ENCODE results near the gene UBP1.
A peak's percentile ranks its signal among the peaks of the same experiment; 100 is the strongest.

UBP1 gene

DNA sequence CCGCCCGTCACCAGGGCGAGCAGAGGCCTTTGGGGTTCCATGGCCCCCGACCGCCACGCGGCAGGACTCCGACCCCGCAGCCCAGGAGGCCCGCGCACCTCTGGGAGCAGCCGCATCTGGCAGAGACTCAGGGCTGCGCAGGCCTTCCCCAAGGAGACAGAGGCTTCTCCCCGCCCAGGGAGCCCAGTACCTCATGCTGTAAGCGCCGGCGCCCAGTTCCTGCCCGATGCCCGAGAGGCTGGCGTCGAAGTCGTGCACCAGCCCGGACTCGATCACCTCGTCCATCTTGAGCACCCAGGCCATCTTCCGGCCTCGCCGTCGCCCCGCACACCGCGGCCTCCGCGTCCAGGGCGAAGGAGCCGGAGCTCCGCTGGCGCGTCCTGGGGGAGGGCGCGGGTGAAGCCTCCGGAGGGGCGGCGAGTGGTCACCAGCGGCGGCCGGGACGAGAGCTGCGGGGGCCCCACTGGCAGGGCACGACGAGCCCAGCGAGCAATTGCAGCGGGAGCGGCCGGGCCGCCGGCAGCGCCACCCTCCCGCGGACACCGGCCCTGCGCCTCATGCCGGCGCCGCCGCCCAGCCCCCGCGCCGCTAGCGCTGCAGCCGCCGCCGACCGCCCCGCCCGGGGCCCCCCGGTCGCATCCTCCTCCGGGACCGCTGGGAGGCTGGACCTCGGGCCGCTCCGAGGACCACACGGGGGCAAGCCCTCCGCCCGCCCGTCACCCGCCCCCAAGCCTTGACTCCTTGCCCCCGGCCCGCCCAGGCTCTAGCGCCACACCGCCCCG, 468 bp downstream of the UBP1 start:
- CTCF ChIA-PET: interaction anchor here (0.5 kb wide), 1 partner anchor 73 kb away, joined by 3 read pairs; no protein-coding TSS in a partner anchor
- POLR2A ChIA-PET: interaction anchor here (0.9 to 2.1 kb wide), 5 partner anchors 10 to 359 kb away, joined by 4 to 11 read pairs (median 4); partner anchors contain the start of gene PDCD6IP
- Histone ChIP-seq H3K4me3 (ENCODE audit: low read depth, low read length) (peak overlapping the region; percentile 90), H3K4me1 (ENCODE audit: control insufficient read depth, insufficient read depth, low read length) (peaks cover 8% of the 10 kb centered on the region), H3K9me3 (ENCODE audit: control insufficient read depth, insufficient read depth, low read depth, low read length) (no peaks in the 10 kb centered on the region), H3K27ac (ENCODE audit: extremely low read depth, low read depth, low read length) (peak overlapping the region; percentile 88), H3K36me3 (ENCODE audit: control insufficient read depth in 2 of 2, insufficient read depth in 1 of 2, low read length in 2 of 2) (no peaks in the 10 kb centered on the region)
- TF ChIP-seq TCF7L2 (IDR thresholded peaks at IDR 0.05; ENCODE audit: borderline replicate concordance, low read depth, low read length) (no peak), ZNF610 (tag by site-specific recombination; IDR thresholded peaks at IDR 0.05; ENCODE audit: borderline replicate concordance) (no peak), ZNF274 (IDR thresholded peaks at IDR 0.05; ENCODE audit: low read length) (no peak), ZNF274 (tag by site-specific recombination; IDR thresholded peaks at IDR 0.05; ENCODE audit: borderline replicate concordance) (no peak), ZBTB21 (tag by site-specific recombination; IDR thresholded peaks at IDR 0.05) (no peak), ZNF521 (tag by site-specific recombination; IDR thresholded peaks at IDR 0.05) (no peak), GLIS1 (tag by site-specific recombination; IDR thresholded peaks at IDR 0.05) (no peak; the same call in 1 of the 2 replicates), MZF1 (tag by site-specific recombination; IDR thresholded peaks at IDR 0.05; ENCODE audit: borderline replicate concordance) (no peak), SP7 (tag by site-specific recombination; IDR thresholded peaks at IDR 0.05) (0 out of 2 replicates have a peak, but pooled peaks have one; percentile 10), ZNF707 (tag by site-specific recombination; IDR thresholded peaks at IDR 0.05) (no peak), ZSCAN23 (tag by site-specific recombination; IDR thresholded peaks at IDR 0.05) (no peak), ZNF155 (tag by site-specific recombination; IDR thresholded peaks at IDR 0.05) (no peak), ZBTB8A (tag by site-specific recombination; IDR thresholded peaks at IDR 0.05) (peak; percentile 87), OVOL3 (tag by site-specific recombination; IDR thresholded peaks at IDR 0.05) (no peak), ZNF677 (tag by site-specific recombination; IDR thresholded peaks at IDR 0.05) (no peak), MYNN (tag by site-specific recombination; IDR thresholded peaks at IDR 0.05; ENCODE audit: borderline replicate concordance) (no peak), HIC1 (tag by site-specific recombination; IDR thresholded peaks at IDR 0.05) (peak; percentile 55; the same call in 1 of the 2 replicates), SP3 (tag by site-specific recombination; IDR thresholded peaks at IDR 0.05) (no peak), ZNF157 (tag by site-specific recombination; IDR thresholded peaks at IDR 0.05) (no peak), HOXA7 (CRISPR knock-in tag; IDR thresholded peaks at IDR 0.05; ENCODE audit: borderline replicate concordance) (no peak), ZNF169 (tag by site-specific recombination; IDR thresholded peaks at IDR 0.05) (no peak), ZNF354C (tag by site-specific recombination; IDR thresholded peaks at IDR 0.05; ENCODE audit: borderline replicate concordance, low read depth) (no peak), ZNF423 (tag by site-specific recombination; IDR thresholded peaks at IDR 0.05) (peak; percentile 93), ZNF473 (tag by site-specific recombination; IDR thresholded peaks at IDR 0.05) (no peak), ZNF514 (tag by site-specific recombination; IDR thresholded peaks at IDR 0.05) (no peak), REPIN1 (tag by site-specific recombination; IDR thresholded peaks at IDR 0.05; ENCODE audit: low read depth) (no peak), ZNF623 (tag by site-specific recombination; IDR thresholded peaks at IDR 0.05) (no peak), KLF8 (tag by site-specific recombination; IDR thresholded peaks at IDR 0.05) (peak; percentile 15; the same call in 1 of the 2 replicates), ZNF121 (tag by site-specific recombination; IDR thresholded peaks at IDR 0.05) (no peak)
- TF ChIP-seq, protein P1, sequence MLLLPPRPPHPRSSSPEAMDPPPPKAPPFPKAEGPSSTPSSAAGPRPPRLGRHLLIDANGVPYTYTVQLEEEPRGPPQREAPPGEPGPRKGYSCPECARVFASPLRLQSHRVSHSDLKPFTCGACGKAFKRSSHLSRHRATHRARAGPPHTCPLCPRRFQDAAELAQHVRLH (tag by site-specific recombination; IDR thresholded peaks at IDR 0.05): no peak
- TF ChIP-seq, protein P2, sequence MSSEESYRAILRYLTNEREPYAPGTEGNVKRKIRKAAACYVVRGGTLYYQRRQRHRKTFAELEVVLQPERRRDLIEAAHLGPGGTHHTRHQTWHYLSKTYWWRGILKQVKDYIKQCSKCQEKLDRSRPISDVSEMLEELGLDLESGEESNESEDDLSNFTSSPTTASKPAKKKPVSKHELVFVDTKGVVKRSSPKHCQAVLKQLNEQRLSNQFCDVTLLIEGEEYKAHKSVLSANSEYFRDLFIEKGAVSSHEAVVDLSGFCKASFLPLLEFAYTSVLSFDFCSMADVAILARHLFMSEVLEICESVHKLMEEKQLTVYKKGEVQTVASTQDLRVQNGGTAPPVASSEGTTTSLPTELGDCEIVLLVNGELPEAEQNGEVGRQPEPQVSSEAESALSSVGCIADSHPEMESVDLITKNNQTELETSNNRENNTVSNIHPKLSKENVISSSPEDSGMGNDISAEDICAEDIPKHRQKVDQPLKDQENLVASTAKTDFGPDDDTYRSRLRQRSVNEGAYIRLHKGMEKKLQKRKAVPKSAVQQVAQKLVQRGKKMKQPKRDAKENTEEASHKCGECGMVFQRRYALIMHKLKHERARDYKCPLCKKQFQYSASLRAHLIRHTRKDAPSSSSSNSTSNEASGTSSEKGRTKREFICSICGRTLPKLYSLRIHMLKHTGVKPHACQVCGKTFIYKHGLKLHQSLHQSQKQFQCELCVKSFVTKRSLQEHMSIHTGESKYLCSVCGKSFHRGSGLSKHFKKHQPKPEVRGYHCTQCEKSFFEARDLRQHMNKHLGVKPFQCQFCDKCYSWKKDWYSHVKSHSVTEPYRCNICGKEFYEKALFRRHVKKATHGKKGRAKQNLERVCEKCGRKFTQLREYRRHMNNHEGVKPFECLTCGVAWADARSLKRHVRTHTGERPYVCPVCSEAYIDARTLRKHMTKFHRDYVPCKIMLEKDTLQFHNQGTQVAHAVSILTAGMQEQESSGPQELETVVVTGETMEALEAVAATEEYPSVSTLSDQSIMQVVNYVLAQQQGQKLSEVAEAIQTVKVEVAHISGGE (tag by site-specific recombination; conservative IDR thresholded peaks at IDR 0.05; ENCODE audit: low read depth): 0 out of 2 replicates have a peak, but pooled peaks have one; percentile 32
- TF ChIP-seq, protein P3, sequence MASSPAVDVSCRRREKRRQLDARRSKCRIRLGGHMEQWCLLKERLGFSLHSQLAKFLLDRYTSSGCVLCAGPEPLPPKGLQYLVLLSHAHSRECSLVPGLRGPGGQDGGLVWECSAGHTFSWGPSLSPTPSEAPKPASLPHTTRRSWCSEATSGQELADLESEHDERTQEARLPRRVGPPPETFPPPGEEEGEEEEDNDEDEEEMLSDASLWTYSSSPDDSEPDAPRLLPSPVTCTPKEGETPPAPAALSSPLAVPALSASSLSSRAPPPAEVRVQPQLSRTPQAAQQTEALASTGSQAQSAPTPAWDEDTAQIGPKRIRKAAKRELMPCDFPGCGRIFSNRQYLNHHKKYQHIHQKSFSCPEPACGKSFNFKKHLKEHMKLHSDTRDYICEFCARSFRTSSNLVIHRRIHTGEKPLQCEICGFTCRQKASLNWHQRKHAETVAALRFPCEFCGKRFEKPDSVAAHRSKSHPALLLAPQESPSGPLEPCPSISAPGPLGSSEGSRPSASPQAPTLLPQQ (tag by site-specific recombination; IDR thresholded peaks at IDR 0.05): 0 out of 2 replicates have a peak, but pooled peaks have one; percentile 19
